CD8-positive, alpha-beta memory T cell (primary cell): Measurements from ENCODE around the gene OR6J1. TPM values are rescaled to one million over a fixed set of nuclear protein-coding genes. Genes with fewer than 3 reads are reported as not detected.
"Not testable (repeated sequence)": the region's sequence is repeated elsewhere in the genome, so short reads cannot be mapped to it uniquely, and the experiment has no call there.

ENCODE experiments used
- CTCF ChIA-PET: fragments of 350-600 bp; sonication (Branson Sonifier 250); formaldehyde crosslinking; loops from one replicate; lab custom pipeline; 2021; ENCODE audit warnings: antibody characterized with exemption; lab: Charles Lee
- POLR2A ChIA-PET: fragments of 350-600 bp; sonication (Branson Sonifier 250); formaldehyde crosslinking; loops from one replicate; lab custom pipeline; 2021; ENCODE audit warnings: antibody characterized with exemption; lab: Charles Lee
- DNase-seq, 5 donors: peaks; one replicate each; pipeline versions ENCODE4 v3.0.0 to v3.0.0-alpha.2; 2020 to 2022; ENCODE audit warnings: mixed read lengths in 1 of 5
- H3K27ac ChIP-seq: one replicate; pipeline ENCODE4 v1.7.0; 2013; ENCODE audit warnings: low read depth, mild to moderate bottlenecking, low read length, moderate library complexity
- H3K27me3 ChIP-seq: 2 replicates; pipeline ENCODE4 v1.7.0; 2013; ENCODE audit warnings: low read length, mild to moderate bottlenecking; ENCODE audit not compliant: insufficient read depth, poor library complexity, severe bottlenecking
- H3K36me3 ChIP-seq: 2 replicates; pipeline ENCODE4 v1.7.0; 2013; ENCODE audit warnings: mild to moderate bottlenecking, low read length, moderate library complexity; ENCODE audit not compliant: insufficient read depth
- H3K4me1 ChIP-seq: 2 replicates; pipeline ENCODE4 v1.7.0; 2013; ENCODE audit warnings: mild to moderate bottlenecking, low read length, moderate library complexity; ENCODE audit not compliant: insufficient read depth
- H3K4me3 ChIP-seq: 2 replicates; pipeline ENCODE4 v1.7.0; 2013; ENCODE audit warnings: mild to moderate bottlenecking, low read length
- H3K9me3 ChIP-seq: 2 replicates; pipeline ENCODE4 v1.7.0; 2013; ENCODE audit warnings: mild to moderate bottlenecking, low read length
- H3K27ac Mint-ChIP-seq, 8 donors: one replicate each; pipeline ENCODE4 v1.8.0; 2020 to 2021; ENCODE audit warnings: mixed read lengths in 8 of 8, mild to moderate bottlenecking in 6 of 8, inconsistent platforms in 3 of 8, moderate library complexity in 3 of 8
- H3K27me3 Mint-ChIP-seq, 2 donors: one replicate each; pipeline ENCODE4 v1.8.0; 2020 to 2021; ENCODE audit warnings: mixed read lengths in 2 of 2, mild to moderate bottlenecking in 1 of 2, moderate library complexity in 1 of 2
- H3K36me3 Mint-ChIP-seq, 3 donors: one replicate each; pipeline ENCODE4 v1.8.0; 2020 to 2021; ENCODE audit warnings: mixed read lengths in 3 of 3, inconsistent platforms in 1 of 3, mild to moderate bottlenecking in 1 of 3
- H3K4me1 Mint-ChIP-seq, 3 donors: one replicate each; pipeline ENCODE4 v1.8.0; 2020 to 2021; ENCODE audit warnings: mixed read lengths in 3 of 3, inconsistent platforms in 1 of 3, mild to moderate bottlenecking in 1 of 3
- H3K4me3 Mint-ChIP-seq, 7 donors: one replicate each; pipeline ENCODE4 v1.8.0; 2020 to 2021; ENCODE audit warnings: mixed read lengths in 7 of 7, mild to moderate bottlenecking in 6 of 7, moderate library complexity in 4 of 7, inconsistent platforms in 2 of 7
- H3K9me3 Mint-ChIP-seq, 5 donors: one replicate each; pipeline ENCODE4 v1.8.0; 2020 to 2022; ENCODE audit warnings: mixed read lengths in 5 of 5, mild to moderate bottlenecking in 3 of 5, moderate library complexity in 2 of 5, inconsistent platforms in 1 of 5
- polyA plus RNA-seq: library from polyadenylated mRNA; unstranded; fragments of 300-500 nt; fragmentation: Illumina TruSeq; gene quantifications from one replicate; pipeline ENCODE4 v1.2.3, GENCODE V29; 2021
- total RNA-seq, 2 experiments: library from RNA; stranded (reverse); gene quantifications; one replicate each; pipeline ENCODE4 v1.2.3, GENCODE V29; 2021

OR6J1 gene
- total and polyA plus RNA-seq, 3 experiments from 2014 or later, result not detected

DNA sequence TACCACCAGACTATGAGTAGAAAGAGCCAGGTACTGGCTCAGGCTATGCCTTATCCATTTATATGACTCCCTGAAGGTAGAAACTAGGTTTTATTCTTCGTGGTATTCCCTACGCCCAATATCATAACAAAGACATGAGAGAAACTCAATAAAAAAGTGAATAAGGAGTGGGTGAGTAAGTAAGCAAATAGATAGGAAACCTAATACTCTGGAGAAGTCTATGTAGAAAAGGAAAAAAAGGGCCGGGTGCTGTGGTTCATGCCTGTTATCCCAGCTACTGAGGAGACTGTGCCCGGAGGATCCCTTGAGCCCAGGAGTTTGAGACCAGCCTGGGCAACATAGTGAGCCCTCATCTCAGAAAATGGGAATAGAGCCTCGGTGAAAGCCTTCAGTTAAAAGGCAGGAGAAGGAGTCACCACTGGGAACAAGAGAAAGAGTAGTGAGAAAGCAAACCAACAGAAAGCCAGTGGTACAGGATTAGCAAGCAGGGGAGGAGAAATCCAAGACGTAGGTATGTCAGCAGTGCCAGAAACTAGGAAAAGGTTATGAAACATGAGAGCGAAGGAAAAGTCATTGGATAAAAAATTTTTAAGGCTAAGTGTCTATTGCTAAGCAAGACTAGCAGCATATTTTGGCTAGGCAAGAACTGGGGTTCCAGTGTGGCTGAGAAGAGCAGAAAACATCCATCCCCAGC, 6.0 kb upstream of the OR6J1 start:
- no peaks in the 10 kb centered on the region for H3K9me3 Mint-ChIP-seq
- no peak overlapping the region for H3K27ac Mint-ChIP-seq
- POLR2A ChIA-PET, result no interaction called here
- no peaks in the 10 kb centered on the region for H3K4me1 ChIP-seq
- no peak overlapping the region for H3K27ac ChIP-seq
- DNase-seq, result no peak
- H3K27me3 ChIP-seq, result no peaks in the 10 kb centered on the region
- peaks cover 0 to 1% of the 10 kb centered on the region in 2 donors for H3K27me3 Mint-ChIP-seq
- no peaks in the 10 kb centered on the region for H3K36me3 Mint-ChIP-seq
- no peaks in the 10 kb centered on the region for H3K9me3 ChIP-seq
- H3K4me3 ChIP-seq, result no peak overlapping the region
- H3K4me1 Mint-ChIP-seq, result no peaks in the 10 kb centered on the region
- no peak overlapping the region for H3K4me3 Mint-ChIP-seq
- H3K36me3 ChIP-seq, result no peaks in the 10 kb centered on the region
- CTCF ChIA-PET, result interaction anchor here (1.2 to 5.1 kb wide), 2 partner anchors 78 to 93 kb away, joined by 4 to 37 read pairs; no protein-coding TSS in a partner anchor

DNA sequence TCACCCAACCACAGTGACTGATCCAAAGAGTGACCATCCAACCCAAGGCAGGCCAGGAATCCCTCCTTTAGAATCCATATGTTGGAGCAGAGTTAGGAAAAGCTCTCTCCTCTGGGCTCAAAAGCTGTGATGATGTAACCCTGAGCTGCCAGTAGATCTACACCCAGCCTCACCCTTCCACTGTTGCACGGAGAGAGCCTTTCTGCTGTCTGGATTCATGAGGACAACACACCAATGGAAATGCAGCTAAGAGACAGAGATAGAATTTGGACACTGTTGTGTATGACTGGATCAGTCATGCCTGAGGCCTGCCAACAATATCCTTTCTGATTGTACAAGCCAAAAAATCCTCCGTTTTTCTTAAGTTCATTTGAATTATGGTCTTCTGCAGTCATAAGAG, 4.4 kb upstream of the OR6J1 start:
- DNase-seq, result no peak

DNA sequence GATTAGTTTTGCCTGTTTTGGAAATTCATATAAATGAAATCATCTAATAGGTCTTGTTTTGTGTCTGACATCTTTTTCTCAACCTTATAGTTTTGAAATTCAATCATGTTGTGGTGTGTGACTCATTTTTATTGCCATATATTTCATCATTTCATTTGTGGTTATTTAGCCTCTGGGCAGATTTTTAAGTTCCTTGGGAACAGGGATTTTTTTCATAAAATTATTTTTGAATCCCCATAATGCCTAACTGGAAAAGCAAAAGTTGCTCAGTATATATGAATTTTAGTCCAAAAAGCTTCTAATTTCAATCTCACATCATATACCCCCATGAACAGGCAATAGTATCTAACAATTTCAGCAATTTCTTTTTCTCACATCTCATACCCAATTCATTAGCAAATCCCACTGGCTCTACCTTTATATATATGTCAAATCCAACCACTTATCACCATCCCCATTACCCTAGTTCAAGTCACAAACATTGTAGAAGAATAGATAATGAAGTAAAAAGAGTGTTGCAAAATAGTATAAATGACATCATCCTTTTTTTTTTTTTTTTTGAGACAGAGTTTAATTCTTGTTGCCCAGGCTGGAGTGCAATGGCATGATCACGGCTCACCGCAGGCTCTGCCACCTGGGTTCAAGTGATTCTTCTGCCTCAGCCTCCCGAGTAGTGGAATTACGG, 2.6 kb upstream of the OR6J1 start:
- H3K36me3 Mint-ChIP-seq, result no peaks in the 10 kb centered on the region
- no peak for DNase-seq
- peaks cover 0 to 1% of the 10 kb centered on the region in 2 donors for H3K27me3 Mint-ChIP-seq
- POLR2A ChIA-PET, result no interaction called here
- CTCF ChIA-PET, result interaction anchor here (1.2 kb wide), 1 partner anchor 76 kb away, joined by 4 read pairs; no protein-coding TSS in a partner anchor
- no peak overlapping the region for H3K27ac Mint-ChIP-seq
- no peaks in the 10 kb centered on the region for H3K36me3 ChIP-seq
- H3K27ac ChIP-seq, result no peak overlapping the region
- no peaks in the 10 kb centered on the region for H3K9me3 Mint-ChIP-seq
- H3K4me3 Mint-ChIP-seq, result no peak overlapping the region
- no peak overlapping the region for H3K4me3 ChIP-seq
- H3K9me3 ChIP-seq, result no peaks in the 10 kb centered on the region
- H3K27me3 ChIP-seq, result no peaks in the 10 kb centered on the region
- no peaks in the 10 kb centered on the region for H3K4me1 ChIP-seq
- H3K4me1 Mint-ChIP-seq, result peaks cover 0 to 3% (median 0%) of the 10 kb centered on the region in 3 donors

More for the DNA sequence above, 4.4 kb upstream of the OR6J1 start:
- Mint-ChIP-seq H3K27me3 (peaks cover 0 to 1% of the 10 kb centered on the region in 2 donors), H3K4me3 (no peak overlapping the region), H3K9me3 (no peaks in the 10 kb centered on the region), H3K4me1 (peaks cover 0 to 3% (median 0%) of the 10 kb centered on the region in 3 donors), H3K27ac (no peak overlapping the region), H3K36me3 (no peaks in the 10 kb centered on the region)
- H3K4me3 ChIP-seq, result no peak overlapping the region
- no peaks in the 10 kb centered on the region for H3K27me3 ChIP-seq
- POLR2A ChIA-PET, result no interaction called here
- no peaks in the 10 kb centered on the region for H3K36me3 ChIP-seq
- H3K4me1 ChIP-seq, result no peaks in the 10 kb centered on the region
- no peak overlapping the region for H3K27ac ChIP-seq
- H3K9me3 ChIP-seq, result no peaks in the 10 kb centered on the region
- CTCF ChIA-PET, result interaction anchor here (2.3 kb wide), 1 partner anchor 78 kb away, joined by 11 read pairs; no protein-coding TSS in a partner anchor

DNA sequence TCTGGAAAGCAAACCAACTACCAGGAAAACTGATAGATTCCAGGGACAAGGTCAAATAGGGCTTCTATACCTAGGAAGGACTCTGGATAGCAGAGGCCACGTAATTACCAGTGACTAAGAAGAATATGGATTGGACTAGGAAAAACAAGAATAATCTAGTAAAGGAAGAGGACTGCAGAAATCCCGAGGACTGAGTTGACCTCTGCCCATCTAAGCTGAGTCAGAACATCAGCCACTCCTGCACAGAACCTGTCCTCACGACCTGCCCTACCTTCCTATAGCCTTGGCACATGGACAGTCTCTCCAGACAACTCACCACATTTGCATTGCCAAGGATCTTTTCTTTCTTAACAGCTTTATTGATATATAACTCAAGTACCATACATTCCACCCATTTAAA, 2.3 kb downstream of the OR6J1 start:
- no peak overlapping the region for H3K4me3 Mint-ChIP-seq
- no peaks in the 10 kb centered on the region for H3K4me1 ChIP-seq
- peaks cover 0 to 3% (median 0%) of the 10 kb centered on the region in 3 donors for H3K4me1 Mint-ChIP-seq
- no peak overlapping the region for H3K27ac Mint-ChIP-seq
- H3K4me3 ChIP-seq, result no peak overlapping the region
- no peak for DNase-seq
- no peaks in the 10 kb centered on the region for H3K36me3 Mint-ChIP-seq
- ChIA-PET CTCF (no interaction called here), POLR2A (no interaction called here)
- no peaks in the 10 kb centered on the region for H3K27me3 ChIP-seq
- H3K9me3 ChIP-seq, result no peaks in the 10 kb centered on the region
- H3K36me3 ChIP-seq, result no peaks in the 10 kb centered on the region
- no peak overlapping the region for H3K27ac ChIP-seq
- no peaks in the 10 kb centered on the region for H3K9me3 Mint-ChIP-seq
- H3K27me3 Mint-ChIP-seq, result no peaks in the 10 kb centered on the region

DNA sequence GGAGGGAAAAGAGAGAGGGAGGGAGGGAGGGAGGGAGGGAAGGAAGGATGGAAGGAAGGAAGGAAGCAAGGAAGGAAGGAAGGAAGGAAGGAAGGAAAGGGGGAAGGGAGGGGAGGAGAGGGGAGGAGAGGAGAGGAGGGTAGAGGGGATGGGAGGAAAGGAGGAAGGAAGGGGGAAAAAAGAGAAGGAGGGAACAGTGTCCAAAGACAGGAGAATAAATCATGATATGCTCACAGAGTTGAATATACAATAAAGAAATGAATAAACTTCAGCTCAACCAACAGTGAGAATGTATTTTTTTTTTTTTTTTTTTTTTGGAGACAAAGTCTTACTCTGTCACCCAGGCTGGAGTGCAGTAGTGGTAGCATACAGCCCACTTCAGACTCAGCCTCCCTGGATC, 4.0 kb downstream of the OR6J1 start:
- H3K9me3 Mint-ChIP-seq, result no peaks in the 10 kb centered on the region
- H3K36me3 Mint-ChIP-seq, result no peaks in the 10 kb centered on the region
- H3K4me3 ChIP-seq, result no peak overlapping the region
- POLR2A ChIA-PET, result no interaction called here
- H3K9me3 ChIP-seq, result no peaks in the 10 kb centered on the region
- peaks cover 0 to 3% (median 0%) of the 10 kb centered on the region in 3 donors for H3K4me1 Mint-ChIP-seq
- H3K27me3 Mint-ChIP-seq, result no peaks in the 10 kb centered on the region
- CTCF ChIA-PET, result interaction anchor here (1.2 kb wide), 1 partner anchor 70 kb away, joined by 3 read pairs; no protein-coding TSS in a partner anchor
- no peak overlapping the region for H3K4me3 Mint-ChIP-seq
- no peak overlapping the region for H3K27ac Mint-ChIP-seq
- H3K36me3 ChIP-seq, result no peaks in the 10 kb centered on the region
- H3K27ac ChIP-seq, result no peak overlapping the region
- H3K4me1 ChIP-seq, result no peaks in the 10 kb centered on the region
- H3K27me3 ChIP-seq, result no peaks in the 10 kb centered on the region
- DNase-seq, result no peak

DNA sequence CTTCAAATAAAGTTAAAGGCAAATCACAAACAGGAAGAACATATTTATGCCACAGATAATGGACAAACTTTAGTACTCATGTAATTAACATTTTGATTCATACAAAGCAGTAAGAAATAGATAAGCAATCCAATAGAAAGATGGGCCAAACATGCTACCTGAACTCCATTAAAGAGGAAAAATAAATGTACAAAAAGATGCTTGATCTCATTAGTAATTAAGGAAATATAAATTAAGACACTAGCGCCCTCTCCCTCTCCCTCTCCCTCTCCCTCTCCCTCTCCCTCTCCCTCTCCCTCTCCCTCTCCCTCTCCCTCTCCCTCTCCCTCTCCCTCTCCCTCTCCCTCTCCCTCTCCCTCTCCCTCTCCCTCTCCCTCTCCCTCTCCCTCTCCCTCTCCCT, 8.2 kb downstream of the OR6J1 start:
- H3K9me3 Mint-ChIP-seq, DNase-seq, H3K4me3 Mint-ChIP-seq, H3K36me3 ChIP-seq, H3K27me3 ChIP-seq, POLR2A ChIA-PET, H3K27ac ChIP-seq, H3K4me3 ChIP-seq, H3K9me3 ChIP-seq, H3K4me1 Mint-ChIP-seq, CTCF ChIA-PET, H3K36me3 Mint-ChIP-seq, H3K27ac Mint-ChIP-seq, H3K4me1 ChIP-seq: not testable (repeated sequence)
- peaks cover 4 to 14% of the 10 kb centered on the region in 2 donors for H3K27me3 Mint-ChIP-seq

DNA sequence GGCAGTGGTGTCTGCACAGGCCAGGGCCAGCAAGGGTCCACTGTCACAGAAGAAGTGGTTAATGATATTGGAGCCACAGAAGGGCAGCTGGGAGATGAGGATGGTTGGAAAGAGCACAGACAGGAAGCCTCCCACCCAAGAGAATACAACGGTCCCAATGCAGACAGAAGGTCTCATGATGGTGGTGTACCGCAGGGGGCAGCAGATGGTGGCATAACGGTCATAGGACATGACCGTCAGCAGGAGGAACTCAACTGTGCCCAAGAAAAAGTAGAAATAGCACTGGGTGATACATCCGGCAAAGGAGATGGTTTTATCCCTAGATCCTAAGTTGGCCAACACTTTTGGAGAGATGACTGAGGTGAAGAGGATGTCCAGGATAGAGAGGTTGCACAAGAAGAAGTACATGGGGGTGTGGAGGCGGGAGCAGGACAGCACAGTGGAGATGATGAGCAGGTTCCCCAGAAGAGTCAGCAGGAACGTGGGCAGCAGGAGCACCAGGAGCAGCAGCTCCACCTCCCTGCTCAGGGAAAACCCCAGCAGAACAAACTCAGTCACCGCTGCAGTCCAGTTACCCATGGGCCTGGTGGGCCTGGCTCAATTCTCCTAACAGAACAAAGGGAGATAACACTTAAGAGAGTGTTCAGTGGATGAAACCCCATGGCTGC, 9.8 kb downstream of the OR6J1 start:
- H3K27ac Mint-ChIP-seq, result peak overlapping the region in 1 of 8 donors; percentile 1
- CTCF ChIA-PET, result no interaction called here
- peaks cover 0 to 12% (median 8%) of the 10 kb centered on the region in 5 donors for H3K9me3 Mint-ChIP-seq
- Histone ChIP-seq H3K36me3 (no peaks in the 10 kb centered on the region), H3K4me1 (no peaks in the 10 kb centered on the region), H3K4me3 (no peak overlapping the region), H3K9me3 (no peaks in the 10 kb centered on the region), H3K27me3 (no peaks in the 10 kb centered on the region), H3K27ac (no peak overlapping the region)
- peaks cover 11 to 22% of the 10 kb centered on the region in 2 donors for H3K27me3 Mint-ChIP-seq
- POLR2A ChIA-PET, result no interaction called here
- no peaks in the 10 kb centered on the region for H3K4me1 Mint-ChIP-seq
- H3K36me3 Mint-ChIP-seq, result peaks cover 0 to 6% (median 0%) of the 10 kb centered on the region in 3 donors
- DNase-seq, result no peak
- no peak overlapping the region for H3K4me3 Mint-ChIP-seq

DNA sequence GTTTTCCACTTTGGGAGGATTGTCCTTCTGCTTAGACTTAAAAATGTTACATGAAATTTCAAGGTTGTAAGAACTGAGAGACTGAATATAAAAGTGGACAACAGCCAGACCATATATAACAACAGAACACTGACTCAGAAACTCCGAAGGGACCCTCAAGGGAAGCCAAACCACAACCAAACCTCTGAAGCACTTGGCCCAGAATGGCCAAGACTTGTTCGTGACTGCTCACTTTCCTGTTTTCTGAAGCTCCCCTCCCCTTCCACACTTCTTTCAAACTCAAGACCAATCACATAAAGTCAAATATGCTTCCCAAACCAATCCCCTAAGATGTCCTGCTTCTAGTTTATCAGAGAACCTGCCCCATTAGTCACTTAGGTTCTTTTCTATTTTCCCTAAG, 13.7 kb downstream of the OR6J1 start:
- H3K27ac ChIP-seq, result no peak overlapping the region
- DNase-seq, result no peak
- no peaks in the 10 kb centered on the region for H3K9me3 ChIP-seq
- H3K4me3 ChIP-seq, result no peak overlapping the region
- no peaks in the 10 kb centered on the region for H3K36me3 ChIP-seq
- peaks cover 0 to 12% (median 8%) of the 10 kb centered on the region in 5 donors for H3K9me3 Mint-ChIP-seq
- no peaks in the 10 kb centered on the region for H3K27me3 ChIP-seq
- H3K27ac Mint-ChIP-seq, result peak overlapping the region in 1 of 8 donors; percentile 41
- no peaks in the 10 kb centered on the region for H3K4me1 ChIP-seq
- no peak overlapping the region for H3K4me3 Mint-ChIP-seq
- ChIA-PET CTCF (no interaction called here), POLR2A (no interaction called here)
- no peaks in the 10 kb centered on the region for H3K4me1 Mint-ChIP-seq
- H3K27me3 Mint-ChIP-seq, result peaks cover 15 to 40% of the 10 kb centered on the region in 2 donors
- peaks cover 0 to 6% (median 0%) of the 10 kb centered on the region in 3 donors for H3K36me3 Mint-ChIP-seq
